ENCODE results near the gene ZMYND8.

ZMYND8 gene

DNA sequence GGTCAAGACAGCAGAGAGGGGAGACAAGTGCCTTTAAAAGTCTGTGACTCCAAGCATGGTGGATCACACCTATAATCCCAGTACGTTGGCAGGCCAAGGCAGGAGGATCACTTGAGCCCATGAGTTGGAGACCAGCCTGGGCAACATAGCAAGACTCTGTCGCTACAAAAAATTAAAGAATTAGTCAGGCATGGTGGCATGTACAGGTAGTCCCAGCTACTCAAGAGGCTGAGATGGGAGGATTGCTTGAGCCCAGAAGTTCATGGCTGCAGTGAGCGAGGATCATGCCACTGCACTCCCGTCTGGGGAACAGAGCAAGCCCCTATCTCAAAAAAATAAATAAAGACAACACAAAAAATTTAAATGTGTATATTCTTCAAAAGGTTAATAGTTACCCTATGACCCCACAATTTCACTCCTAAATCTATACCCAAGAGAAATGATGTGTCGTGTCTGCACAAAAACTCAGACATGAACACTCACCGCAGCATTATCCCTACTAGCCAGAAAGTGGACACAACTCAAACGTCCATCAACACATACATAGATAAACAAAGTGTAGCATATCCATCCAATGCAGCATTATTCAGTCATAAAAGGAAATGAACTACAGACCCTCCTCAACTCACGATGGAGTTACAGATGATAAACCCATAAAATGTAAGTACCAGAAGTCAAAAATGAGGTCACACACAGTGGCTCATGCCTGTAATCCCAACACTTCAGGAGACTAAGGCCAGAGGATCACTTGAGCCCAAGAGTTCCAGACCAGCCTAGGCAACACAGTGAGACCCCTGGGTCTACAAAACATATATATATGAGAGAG is 23.9 kb downstream of the ZMYND8 start:
- no peak for DNase-seq

DNA sequence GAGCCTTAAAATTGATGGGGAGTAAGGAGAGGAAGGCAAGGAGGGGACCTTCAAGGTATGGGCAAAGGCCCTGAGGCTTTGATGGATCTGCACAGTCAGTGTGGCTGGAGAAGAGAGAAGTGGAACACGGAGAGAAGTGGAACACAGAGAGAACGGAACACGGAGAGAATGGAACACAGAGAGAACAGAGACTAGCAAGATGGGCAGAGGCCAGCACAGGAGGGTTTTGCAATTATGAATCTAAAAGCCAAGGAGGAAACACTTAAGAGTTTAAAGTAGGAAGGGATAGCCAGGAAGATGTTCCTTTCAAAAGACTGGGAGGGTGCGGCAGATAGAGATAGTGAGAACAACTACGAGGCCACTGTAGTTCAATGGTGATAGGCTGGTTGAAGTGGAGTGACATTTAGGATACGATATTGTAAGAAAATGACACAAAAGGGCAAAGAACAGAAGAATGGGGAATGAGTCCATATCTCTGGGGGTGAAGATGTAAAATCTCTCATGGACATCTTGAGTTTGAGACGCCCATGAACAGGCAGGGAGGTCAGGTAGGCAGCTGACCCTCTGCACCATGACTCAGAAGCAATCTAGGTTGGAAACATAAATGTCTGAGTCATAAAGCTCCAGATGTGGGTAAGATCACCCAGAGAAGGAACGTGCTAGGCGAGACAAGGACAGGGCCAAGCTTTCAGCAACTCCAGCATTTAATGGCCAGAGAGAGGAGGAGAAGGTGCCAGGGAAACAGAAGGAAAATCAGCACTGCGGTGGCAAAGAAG is 25.4 kb downstream of the ZMYND8 start:
- no peak for DNase-seq

DNA sequence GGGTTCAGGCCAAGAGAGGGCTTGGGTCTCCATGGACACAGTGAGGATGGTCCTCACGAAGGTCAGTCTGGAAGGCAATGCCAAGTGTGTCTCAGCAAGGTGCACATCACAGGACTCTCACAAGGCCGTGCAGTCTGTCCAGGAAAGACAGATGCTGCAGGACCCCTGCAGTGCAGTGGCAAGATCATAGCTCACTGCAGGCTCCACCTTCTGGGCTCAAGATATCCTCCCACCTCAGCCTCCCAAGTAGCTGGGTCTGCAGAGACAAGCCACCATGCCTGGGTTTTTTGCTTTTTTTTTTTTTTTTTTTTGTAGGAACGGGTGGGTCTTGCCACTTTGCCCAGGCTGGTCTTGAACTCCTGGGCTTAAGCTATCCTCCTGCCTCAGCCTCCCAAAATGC is 26.4 kb downstream of the ZMYND8 start:
- DNase-seq: no peak

DNA sequence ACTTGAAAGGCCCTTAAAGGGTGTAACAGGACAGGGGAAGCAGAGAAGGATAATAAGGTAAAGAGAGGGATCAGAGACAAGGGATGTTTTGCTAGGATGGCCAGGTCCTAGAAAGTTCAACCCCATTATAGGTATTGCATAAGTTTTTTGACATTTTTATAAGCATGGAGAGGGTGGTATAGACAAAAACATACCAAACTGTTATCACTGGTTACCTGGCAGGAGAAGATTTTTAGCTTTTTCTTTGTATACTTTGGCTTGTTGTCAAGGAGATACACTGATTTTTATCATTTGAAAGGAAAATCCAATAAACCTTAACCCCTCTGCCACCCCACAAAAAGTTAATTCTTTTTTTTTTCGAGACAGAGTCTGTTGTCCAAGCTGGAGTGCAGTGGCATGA is 28.4 kb downstream of the ZMYND8 start:
- no peak for DNase-seq

DNA sequence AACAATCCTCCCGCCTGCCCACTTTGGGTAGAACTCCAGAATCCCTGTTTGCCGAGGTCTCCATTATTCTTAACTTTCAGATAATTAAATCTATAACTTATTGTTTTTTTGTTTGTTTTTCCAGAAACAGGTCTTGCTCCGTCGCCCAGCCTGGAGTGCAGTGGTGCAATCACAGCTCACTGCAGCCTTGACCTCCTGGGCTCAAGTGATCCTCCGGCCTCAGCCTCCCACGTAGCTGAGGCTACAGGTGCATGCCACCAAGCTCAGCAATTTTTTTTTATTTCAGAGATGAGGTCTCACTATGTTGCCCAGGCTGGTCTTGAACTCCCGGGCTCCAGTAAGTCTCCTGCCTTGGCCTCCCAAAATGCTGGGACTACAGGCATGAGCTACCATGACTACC is 28.8 kb downstream of the ZMYND8 start:
- DNase-seq: no peak

DNA sequence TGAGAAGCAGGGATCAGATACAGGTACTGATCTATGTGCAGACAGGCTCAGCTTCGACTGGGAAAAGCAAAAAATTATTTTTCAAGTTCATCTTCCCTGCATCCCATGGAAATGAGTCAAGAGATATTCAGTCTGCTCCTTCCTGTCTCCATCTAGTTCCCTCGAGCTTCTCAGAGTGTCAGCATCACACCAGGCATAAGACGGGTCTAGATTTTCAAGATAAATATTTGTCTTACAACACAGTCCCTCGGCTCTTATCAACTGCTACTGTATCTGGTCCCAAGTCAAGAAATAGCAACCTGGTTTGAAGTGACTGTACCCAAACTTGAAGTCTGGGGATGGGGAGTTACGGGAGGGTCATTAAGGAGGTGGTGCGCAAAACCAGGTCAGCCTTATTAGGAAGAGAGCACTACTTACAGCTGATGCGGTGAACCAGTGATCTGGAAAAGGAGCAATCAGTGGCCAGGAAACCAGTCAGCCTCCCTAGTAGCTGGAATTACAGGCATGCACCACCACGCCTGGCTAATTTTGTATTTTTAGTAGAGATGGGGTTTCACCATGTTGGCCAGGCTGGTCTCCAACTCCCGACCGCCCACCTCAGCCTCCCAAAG is 29.7 kb downstream of the ZMYND8 start:
- no peak for DNase-seq

DNA sequence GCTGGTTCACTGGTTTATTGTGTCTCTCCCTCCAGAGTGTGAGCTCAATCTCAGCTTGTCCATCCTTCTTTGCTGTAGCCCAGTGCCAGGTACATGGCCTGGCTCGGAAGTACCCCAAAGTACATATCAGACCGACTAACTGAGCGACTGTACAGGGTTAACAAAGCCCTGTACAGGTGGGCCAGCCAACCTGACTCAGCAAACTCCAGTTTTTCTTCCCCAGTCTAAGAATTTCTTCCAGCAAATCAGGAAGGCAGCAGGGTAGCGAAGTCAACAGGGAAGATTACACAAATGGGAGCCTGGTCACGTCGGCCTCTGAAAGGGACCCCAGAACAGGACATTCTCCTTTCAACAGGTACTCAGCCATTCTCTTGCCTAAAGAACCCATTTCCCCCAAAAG is 31.3 kb downstream of the ZMYND8 start:
- no peak for DNase-seq

DNA sequence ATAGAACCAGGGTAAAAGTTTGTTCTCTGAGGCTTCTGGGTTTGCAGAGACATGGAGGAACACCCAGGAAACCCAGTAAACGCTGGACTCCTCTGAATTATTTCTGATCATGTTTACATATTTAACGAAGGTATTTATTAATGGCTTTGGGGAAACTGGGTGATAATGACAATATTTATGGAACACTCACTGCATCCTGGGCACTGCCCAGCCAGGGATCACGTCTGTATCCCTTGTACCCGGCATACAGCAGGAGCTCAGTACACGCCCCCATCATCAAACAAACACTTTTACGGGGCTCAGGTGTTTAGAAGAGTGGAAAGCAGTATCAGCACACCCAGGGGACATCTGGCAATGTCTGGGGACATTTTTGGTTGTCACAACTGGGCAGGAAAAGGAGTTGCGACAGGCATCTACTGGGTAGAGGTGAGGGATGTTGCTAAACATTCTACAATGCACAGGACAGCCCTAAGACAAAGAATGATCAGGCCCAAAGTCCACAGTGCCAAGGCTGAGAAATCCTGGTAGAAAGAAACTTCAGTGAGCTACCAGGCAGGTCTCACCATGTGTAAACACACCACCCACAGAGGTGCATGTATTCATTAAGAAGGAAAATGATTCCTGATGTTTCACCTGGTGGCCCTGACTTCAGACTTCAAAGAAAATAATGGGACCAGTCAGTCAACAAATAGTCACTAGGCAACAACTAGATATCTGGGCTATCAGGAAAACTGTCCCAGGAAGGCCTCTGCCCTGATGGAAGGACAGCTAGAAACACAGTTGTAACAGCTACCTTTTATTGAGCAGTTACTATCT is 35.3 kb downstream of the ZMYND8 start:
- DNase-seq: no peak

DNA sequence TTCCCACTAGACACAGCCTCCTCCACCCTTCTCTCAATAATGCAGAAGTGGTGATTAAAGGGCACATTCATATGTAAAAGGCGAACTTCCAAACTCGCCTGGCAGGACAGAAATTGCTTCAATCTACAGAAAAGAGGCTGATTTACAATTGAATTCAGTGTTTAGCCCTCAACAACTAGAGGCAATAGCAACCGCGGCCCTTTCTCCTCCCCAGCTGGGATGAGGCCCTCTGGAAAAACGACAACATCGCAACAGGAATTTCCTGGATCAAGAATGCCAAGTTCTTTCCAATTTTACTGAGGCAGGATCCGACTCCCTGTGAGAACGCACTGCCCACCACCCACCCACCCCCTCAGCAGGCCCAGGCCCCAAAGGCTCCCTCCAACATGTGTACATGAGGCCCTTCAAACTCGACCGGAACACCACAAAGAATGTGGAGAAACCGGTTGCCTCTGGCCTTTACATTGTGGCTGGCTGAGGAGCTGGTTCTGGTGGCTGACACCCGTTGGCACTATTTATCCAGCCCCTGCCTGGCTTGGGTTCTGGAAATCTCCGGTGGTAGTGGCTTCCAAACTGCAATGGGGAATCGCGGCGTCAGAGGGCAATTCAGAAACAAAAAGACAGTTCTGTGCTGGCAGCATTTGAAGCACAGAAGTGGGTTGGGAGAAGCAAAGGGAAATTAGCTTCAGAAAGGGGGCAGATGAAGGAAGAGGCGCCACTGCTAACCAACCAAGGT is 36.8 kb downstream of the ZMYND8 start:
- no peak for DNase-seq

DNA sequence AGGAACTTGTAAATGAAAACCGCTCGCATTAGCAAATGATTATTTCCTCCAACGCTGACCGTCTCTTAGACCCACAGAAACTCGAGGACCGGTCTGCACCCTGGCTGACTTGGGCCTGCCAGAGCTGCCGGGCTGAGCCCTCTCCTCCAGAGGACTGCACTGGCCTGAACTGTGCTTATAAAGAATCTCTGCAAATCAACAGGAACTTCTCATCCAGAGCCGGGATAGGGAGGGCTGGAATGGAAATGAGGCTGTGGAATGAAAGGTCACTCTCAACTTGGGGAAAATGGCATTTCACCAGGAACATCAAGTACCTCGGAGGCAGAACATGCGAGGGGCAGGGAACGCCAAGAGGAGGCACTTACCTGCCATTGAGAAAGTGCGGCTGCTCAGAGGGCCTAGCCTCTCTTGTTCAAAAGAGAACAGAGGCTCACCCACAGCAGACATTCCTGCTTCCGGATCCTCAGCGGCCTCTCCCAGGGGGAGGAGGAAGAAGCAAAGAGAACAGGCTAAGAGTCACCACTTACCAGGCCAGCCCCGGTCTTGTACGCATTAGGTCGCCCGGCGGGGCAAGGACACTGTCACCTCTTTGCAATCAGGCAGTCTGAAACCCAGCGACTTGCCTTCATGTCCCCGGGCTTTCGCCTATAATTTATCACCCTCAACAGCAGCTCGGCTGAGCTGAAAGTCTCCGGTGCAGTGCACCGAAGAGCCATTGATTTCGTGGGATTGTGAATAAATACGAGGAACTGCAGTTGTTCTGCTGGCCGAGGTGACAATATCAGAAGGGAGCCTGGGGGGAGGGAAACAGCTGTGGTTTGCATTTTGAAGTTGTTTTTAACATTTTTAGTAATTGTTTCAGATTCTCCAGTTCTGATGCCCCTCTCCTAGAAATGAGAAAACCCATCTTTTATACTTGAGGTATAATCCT is 37.6 kb downstream of the ZMYND8 start:
- peak; percentile 32 for DNase-seq

DNA sequence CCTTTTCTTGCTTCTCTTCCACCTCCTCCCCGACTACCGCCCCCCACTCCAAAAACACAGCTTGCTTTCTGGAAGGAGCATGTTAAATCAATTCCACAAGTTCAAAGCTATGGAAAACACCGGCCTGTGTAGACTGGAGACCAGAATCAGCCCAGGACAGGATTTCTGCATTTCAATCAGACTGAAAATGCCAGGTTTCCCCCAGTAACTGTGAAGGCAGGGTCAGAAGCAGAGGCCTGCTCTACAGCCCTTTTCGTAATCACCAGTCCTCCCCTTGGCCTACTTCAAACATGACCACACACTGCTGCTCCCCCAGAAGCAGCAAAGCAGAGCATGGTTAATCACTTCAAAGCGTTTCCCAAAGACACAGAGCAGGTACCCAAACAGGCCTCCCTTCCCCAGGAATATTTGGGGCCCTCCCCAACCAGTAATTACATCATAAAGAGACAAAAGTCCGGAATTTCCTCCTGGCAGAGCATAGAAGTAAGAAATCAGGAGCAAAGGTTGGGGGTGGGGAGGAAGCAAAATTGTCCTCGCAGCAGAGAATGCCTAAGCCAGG is 38.4 kb downstream of the ZMYND8 start:
- no peak for DNase-seq

DNA sequence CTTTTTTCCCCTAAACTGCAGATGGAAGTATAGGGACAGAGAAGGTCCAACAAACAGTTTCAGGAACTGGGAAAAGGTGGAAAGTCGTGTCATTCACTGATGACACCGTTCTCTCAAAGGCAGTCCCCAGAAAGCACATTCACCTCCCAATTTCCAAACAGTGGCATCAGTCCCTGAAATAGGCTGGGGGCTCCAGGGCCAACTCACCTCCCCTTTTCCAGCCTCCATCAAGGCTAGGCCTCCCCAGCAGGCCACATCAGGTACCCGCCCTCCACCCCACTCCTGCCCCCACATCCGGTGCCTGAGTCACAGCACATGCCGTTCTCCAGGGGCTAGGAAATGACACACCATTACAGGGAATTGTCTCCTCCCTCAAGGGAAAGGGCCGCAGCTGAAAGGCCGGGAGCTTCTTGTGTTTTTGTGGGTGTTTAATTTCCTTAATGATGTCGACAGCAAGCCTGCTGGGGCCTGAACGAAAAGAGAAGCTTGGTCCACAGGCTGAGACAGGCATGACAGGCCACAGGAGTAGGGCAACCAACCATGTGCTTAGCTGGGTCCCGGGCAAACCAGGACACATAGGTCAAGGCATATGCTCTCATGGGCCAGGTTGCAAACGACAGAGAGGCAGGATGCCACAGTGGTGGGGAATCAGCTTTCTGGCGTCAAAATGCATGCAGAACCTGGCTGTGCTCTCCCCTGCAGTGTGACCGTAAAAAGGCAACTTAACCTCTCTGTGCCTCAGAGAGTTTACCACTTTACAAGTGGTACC is 39.2 kb downstream of the ZMYND8 start:
- peak; percentile 74 for DNase-seq

DNA sequence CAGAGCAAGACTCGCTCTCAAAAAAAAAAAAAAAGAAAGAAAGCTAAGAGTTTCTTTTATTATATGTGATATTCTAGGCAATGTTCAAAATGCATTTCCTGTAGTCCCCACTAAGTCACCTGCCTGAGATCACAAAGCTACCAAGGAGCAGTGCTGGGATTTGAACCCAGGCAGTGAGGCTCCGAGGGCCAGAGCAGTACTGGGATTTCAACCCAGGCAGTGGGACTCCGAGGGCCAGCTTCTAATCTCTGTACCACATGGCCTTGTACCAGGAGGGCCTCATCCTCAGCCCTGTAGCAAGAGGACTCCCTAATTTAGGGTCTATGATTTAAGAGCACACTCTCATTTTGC is 39.7 kb downstream of the ZMYND8 start:
- no peak for DNase-seq

DNA sequence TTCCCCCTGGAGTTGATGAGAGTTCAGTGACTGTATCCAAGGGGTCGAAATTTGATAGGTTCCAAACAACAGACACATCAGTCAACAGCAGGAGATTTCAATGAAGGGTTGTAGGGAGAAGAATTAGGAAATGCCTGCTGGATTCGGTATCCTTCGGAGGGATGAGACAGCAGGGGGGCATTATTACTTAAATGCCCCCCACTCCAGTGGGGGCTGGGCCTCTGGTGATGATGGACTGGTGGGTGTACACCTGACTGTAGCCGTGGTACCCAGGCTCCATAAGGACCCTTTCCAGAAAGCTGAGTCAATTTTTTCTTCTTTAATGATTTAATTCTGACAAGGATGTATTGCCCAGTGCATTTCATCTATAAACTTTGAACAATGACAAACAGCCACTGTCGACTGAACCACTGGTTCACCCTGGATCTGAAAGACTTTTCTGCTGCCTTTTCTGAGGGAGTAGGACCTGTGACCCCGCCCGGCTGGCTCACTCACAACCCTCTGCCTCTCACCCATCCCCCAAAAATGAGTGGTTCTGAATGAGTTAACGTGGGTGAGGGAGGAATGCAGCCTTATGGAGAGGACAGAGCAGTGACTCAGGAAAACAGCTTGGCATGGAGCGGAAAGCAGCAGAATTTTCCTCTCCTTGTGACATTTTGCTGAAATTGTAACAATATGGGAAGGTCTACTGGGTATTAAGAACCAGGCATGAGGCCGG is 41.0 kb downstream of the ZMYND8 start:
- no peak for DNase-seq

DNA sequence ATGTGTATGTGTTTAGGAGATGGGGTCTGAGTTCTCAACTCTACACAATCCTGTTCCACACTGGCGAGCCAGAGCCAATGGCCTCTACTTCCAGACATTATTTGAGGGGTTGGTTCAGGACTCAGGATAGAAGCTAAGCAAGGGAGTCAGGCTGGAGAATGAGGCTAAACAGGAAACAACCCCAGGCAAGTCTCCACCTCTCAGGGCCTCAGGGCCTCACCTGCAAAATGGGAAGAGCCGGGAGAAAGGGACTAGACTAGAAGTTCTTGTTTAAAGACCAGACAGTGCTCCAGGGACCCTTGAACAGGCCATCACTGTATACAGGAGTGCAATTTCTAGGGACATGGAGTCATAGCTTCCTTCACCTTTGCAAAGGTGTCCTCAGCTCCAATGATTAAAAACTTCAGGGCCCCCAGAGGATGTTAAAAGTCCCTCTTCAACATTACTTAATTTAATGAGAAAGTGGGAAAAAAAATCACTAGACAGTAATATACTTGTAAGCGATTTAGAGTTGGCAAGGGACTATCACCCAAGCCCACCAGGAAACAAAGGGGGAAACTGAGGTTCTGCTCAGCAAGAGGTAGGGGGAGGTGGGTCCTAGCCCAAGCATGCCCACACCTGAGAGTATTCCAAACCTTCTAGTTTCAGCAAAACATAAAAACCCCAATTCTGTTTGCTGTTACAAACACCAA is 41.7 kb downstream of the ZMYND8 start:
- DNase-seq: no peak

DNA sequence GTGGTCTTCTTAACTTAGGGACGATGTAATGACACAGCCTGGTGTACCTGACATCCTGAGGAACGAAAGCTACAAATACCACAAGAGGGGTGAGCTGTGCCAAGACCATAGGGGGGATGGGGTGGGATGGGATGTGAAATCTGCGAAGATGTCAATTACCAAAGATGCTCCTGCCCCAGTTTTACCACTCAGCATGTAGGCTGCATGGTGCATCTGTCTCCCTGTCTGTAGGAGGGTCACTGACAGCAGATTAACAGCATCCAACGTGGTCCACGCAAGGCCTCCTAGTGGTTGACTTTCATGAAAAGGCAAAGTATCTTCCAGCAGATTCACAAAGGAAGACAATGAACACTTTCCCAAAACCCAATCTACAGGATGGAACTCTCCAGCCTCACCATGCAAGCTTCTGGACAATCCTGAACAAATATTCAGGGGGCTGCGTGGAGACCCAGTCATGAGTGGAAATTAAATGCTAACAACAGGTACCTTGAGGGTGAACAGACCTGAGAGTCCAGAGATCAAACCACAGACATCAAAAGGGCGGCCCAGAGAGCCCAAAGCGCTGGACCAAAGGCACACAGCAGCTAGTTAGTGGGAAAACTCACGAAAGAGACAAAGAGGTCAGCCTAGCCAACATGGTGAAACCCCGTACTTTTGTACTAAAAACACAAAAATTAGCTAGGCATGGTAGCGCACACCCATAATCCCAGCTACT is 44.4 kb downstream of the ZMYND8 start:
- DNase-seq: no peak

DNA sequence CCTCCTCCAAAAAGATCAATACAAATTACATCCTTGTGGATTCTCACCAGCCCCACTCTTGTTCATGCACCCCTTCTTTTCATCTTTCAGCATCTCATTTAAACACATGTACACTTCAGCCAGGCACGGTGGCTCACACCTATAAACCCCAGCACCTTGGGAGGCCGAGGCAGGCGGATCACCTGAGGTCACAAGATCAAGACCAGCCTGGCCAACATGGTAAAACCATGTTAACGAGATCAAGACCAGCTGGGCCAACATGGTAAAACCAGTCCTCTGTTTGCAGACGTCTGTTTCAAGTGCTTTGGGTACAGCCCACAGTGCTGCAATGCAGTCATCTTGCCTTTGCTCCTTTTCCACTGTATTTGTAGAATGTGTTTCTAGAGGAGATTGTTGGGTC is 45.3 kb downstream of the ZMYND8 start:
- DNase-seq: no peak

DNA sequence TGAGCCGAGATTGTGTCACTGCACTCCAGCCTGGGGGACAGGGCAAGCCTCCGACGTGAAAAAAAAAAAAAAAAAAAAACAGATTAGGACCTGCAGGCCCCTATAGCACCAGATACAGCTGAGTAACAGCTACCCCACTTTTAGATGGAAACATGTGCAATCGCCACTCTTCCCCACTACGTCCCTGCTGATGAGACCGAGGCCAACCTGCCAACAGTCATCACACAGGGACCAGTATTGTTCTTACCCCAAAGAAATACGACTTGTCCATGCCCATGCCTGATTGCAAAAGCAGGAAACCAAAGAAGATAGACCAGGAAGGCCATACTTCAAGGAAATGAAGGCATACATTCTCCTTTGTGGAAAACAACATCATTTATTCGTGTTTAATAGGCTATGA is 45.8 kb downstream of the ZMYND8 start:
- no peak for DNase-seq

Measured in stimulated activated CD8-positive, alpha-beta memory T cell treated with anti-CD3 and anti-CD28 coated beads, Interleukin-4, amount 100 ng/mL, for 48 hours (primary cell).